PC-9 (cell line): Measurements from ENCODE around the gene SLC24A4. TPM values are rescaled to one million over a fixed set of nuclear protein-coding genes. Genes with fewer than 3 reads are reported as not detected.
"Not testable (repeated sequence)": the region's sequence is repeated elsewhere in the genome, so short reads cannot be mapped to it uniquely, and the experiment has no call there.

Source experiments
- BruUV-seq: library from RNA; stranded (reverse); fragments of 400-500 nt; replicated peaks from 2 replicates; lab custom pipeline; 2021; lab: Mats Ljungman, UMichigan
- CTCF ChIA-PET: fragments of 300-600 bp; sonication (Branson Sonifier 250); formaldehyde crosslinking; loops from one replicate; lab custom pipeline; 2022; ENCODE audit warnings: antibody characterized with exemption; lab: Charles Lee
- POLR2A ChIA-PET: fragments of 300-600 bp; sonication (Branson Sonifier 250); formaldehyde crosslinking; loops from one replicate; lab custom pipeline; 2022; ENCODE audit warnings: antibody characterized with exemption; ENCODE audit not compliant: unreplicated experiment; lab: Charles Lee
- DNase-seq, 2 experiments: peaks; one replicate each; pipeline versions ENCODE4 v3.0.0 to v3.0.0-alpha.2; 2015 to 2022; ENCODE audit warnings: mixed read lengths in 1 of 2
- H2AFZ ChIP-seq: fragments of 200-600 bp; sonication (generic); 2 replicates; pipeline ENCODE4 v1.8.1; 2017; ENCODE audit warnings: antibody characterized with exemption
- H3F3A ChIP-seq: fragments of 200-600 bp; sonication (generic); 2 replicates; pipeline ENCODE4 v1.8.1; 2017; ENCODE audit warnings: antibody characterized with exemption, mild to moderate bottlenecking, low read depth; ENCODE audit not compliant: insufficient read depth
- H3K27ac ChIP-seq: fragments of 200-600 bp; sonication (generic); 2 replicates; pipeline ENCODE4 v1.6.1; 2016; ENCODE audit warnings: mixed run types
- H3K27me3 ChIP-seq: fragments of 200-600 bp; sonication (generic); 2 replicates; pipeline ENCODE4 v1.6.1; 2016; ENCODE audit warnings: low read depth, mixed run types; ENCODE audit not compliant: insufficient read depth
- H3K36me3 ChIP-seq: fragments of 200-600 bp; sonication (generic); 2 replicates; pipeline ENCODE4 v1.6.1; 2016; ENCODE audit warnings: low read depth, mixed run types
- H3K4me1 ChIP-seq: fragments of 200-600 bp; sonication (generic); replicated peaks from 2 replicates; pipeline ENCODE4 v1.6.1; 2016; ENCODE audit warnings: mixed run types; ENCODE audit not compliant: insufficient read depth
- H3K4me2 ChIP-seq: fragments of 200-600 bp; sonication (generic); 2 replicates; pipeline ENCODE4 v1.6.1; 2017; ENCODE audit warnings: mixed run types
- H3K4me3 ChIP-seq: fragments of 200-600 bp; sonication (generic); 2 replicates; pipeline ENCODE4 v1.6.1; 2016; ENCODE audit warnings: mixed run types
- H3K79me2 ChIP-seq: fragments of 200-600 bp; sonication (generic); 2 replicates; pipeline ENCODE4 v1.6.1; 2017; ENCODE audit warnings: low read depth, mixed run types
- H3K9me2 ChIP-seq: fragments of 200-600 bp; sonication (generic); 2 replicates; pipeline ENCODE4 v1.8.1; 2017; ENCODE audit warnings: mild to moderate bottlenecking; ENCODE audit not compliant: insufficient read depth
- H3K9me3 ChIP-seq: fragments of 200-600 bp; sonication (generic); 2 replicates; pipeline ENCODE4 v1.8.1; 2016; ENCODE audit warnings: low read depth; ENCODE audit not compliant: insufficient read depth
- H4K20me1 ChIP-seq: fragments of 200-600 bp; sonication (generic); 2 replicates; pipeline ENCODE4 v1.8.1; 2017; ENCODE audit not compliant: insufficient read depth
- EZH2 ChIP-seq: fragments of 200-600 bp; sonication (generic); IDR thresholded peaks from 2 replicates; pipeline ENCODE4 v1.8.0; 2017; ENCODE audit warnings: antibody characterized with exemption, low read depth
- intact Hi-C: fragments of 100-400 bp; cut with micrococcal nuclease; formaldehyde crosslinking; loops from one replicate; pipeline ENCODE4 v1.10.0; 2022; ENCODE audit not compliant: unreplicated experiment
- total RNA-seq: library from RNA; stranded (reverse); gene quantifications from 2 replicates; pipeline ENCODE4 v1.2.3, GENCODE V29; 2021
- TF ChIP-seq, protein P1 (sequence below): fragments of 200-600 bp; sonication (generic); conservative IDR thresholded peaks from 2 replicates; pipeline ENCODE4 v1.6.1; 2017; ENCODE audit warnings: mixed run types, antibody characterized with exemption, mild to moderate bottlenecking, moderate library complexity

The SLC24A4 gene
- total RNA-seq, 1 experiment from 2014 or later, result not detected

DNA sequence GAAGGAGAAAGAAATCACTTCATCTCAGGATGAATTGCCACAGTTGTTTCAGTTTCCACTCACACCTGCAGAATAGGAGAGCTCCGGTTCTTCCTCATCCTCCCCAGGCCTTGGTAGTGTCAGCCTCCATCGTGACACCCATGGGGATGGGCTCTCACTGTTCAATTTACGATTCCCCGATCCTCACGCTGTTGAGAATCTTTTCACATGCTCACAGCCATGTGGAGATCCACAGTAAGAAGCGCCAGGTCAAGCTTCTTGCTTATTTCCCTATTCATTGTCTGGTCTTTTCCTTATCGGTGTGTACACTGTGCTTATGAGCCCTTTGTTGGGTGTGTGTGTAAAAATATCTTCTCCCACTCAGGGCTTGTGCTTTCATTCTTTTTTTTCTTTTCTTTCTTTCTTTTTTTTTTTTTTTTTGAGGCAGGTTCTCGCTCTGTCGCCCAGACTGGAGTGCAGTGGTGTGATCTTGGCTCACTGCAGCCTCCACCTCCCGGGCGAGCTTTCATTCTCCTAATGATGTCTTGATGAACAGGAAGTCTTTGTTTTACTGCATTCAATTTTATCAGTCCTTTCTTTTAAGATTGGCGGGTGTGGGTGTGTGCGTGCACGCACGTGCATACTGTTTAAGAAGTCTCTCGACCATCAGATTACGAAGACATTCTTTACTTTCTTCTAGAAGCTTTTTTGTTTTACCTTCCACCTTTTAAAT is 212.1 kb downstream of the SLC24A4 start:
- no peak for DNase-seq
- no peak for TF ChIP-seq EZH2
- TF ChIP-seq, protein P1, sequence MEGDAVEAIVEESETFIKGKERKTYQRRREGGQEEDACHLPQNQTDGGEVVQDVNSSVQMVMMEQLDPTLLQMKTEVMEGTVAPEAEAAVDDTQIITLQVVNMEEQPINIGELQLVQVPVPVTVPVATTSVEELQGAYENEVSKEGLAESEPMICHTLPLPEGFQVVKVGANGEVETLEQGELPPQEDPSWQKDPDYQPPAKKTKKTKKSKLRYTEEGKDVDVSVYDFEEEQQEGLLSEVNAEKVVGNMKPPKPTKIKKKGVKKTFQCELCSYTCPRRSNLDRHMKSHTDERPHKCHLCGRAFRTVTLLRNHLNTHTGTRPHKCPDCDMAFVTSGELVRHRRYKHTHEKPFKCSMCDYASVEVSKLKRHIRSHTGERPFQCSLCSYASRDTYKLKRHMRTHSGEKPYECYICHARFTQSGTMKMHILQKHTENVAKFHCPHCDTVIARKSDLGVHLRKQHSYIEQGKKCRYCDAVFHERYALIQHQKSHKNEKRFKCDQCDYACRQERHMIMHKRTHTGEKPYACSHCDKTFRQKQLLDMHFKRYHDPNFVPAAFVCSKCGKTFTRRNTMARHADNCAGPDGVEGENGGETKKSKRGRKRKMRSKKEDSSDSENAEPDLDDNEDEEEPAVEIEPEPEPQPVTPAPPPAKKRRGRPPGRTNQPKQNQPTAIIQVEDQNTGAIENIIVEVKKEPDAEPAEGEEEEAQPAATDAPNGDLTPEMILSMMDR, result no peak
- Histone ChIP-seq H3F3A (peaks cover 6% of the 10 kb centered on the region), H3K4me1 (peaks cover 14% of the 10 kb centered on the region), H3K9me3 (no peaks in the 10 kb centered on the region), H3K27ac (no peak overlapping the region), H3K4me2 (no peak overlapping the region), H3K27me3 (no peaks in the 10 kb centered on the region), H3K36me3 (no peaks in the 10 kb centered on the region), H3K79me2 (peaks cover 70% of the 10 kb centered on the region), H4K20me1 (no peaks in the 10 kb centered on the region; the same call in 1 of the 2 replicates), H3K9me2 (no peaks in the 10 kb centered on the region), H3K4me3 (no peak overlapping the region), H2AFZ (no peak overlapping the region)
- POLR2A ChIA-PET, result no interaction called here
- CTCF ChIA-PET, result no interaction called here
- BruUV-seq, result no TSS peak
- intact Hi-C loops, result no loop called here

DNA sequence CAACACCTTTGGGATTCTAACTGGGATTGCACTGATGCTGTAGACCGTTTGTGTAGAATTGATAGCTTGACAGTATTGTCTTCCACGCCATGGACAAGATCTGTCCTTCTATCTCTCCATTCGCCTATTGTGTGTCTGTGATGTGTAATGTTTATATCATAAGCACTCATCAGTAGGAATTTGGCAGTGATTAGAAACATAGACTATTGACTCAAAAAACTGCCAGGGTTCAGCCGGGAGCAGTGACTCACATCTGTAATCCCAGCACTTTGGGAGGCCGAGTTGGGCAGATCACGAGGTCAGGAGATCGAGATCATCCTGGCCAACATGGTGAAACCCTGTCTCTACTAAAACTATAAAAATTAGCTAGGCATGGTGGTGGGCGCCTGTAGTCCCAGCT is 213.3 kb downstream of the SLC24A4 start:
- H4K20me1 ChIP-seq, H3K4me2 ChIP-seq, H3K36me3 ChIP-seq, H3K9me2 ChIP-seq, CTCF ChIA-PET, H3K9me3 ChIP-seq, H3K27me3 ChIP-seq, intact Hi-C loops, DNase-seq, BruUV-seq, POLR2A ChIA-PET, H3K4me3 ChIP-seq, H2AFZ ChIP-seq, H3K27ac ChIP-seq: not testable (repeated sequence)
- peaks cover 16% of the 10 kb centered on the region for H3F3A ChIP-seq
- H3K79me2 ChIP-seq, result peaks cover 68% of the 10 kb centered on the region
- peaks cover 24% of the 10 kb centered on the region for H3K4me1 ChIP-seq

DNA sequence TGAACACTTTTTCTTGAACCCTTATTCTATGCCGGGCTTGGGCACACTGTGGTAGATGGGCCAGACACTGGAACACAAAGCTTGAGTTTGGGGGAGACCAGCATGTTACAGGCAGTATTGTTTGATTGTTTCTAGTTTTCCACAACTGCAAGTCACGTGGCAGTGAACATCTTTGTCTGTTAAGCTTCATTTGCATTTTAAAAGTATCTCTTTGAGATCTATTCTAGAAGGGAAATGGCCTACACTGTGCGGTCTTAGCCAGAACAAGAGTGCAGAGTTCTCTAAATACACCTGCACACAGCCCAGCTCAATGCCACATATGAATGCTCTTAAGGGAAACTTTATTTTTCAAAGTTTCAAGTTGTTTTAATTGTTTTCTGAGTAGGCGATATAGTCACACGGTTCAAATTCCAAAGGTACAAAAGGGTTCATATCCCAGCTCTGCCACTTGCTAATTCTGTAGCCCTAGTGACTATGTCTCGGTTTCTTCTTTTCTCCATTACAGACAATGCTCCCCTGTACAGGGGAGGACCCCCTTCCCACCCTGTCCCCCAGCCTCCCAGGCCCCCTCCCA is 215.5 kb downstream of the SLC24A4 start:
- ChIA-PET POLR2A (no interaction called here), CTCF (no interaction called here)
- H3F3A ChIP-seq, result peaks cover 19% of the 10 kb centered on the region
- peaks cover 79% of the 10 kb centered on the region for H3K79me2 ChIP-seq
- H4K20me1 ChIP-seq, result no peaks in the 10 kb centered on the region; the same call in 1 of the 2 replicates
- intact Hi-C loops, result no loop called here
- no peak overlapping the region for H2AFZ ChIP-seq
- H3K9me2 ChIP-seq, result no peaks in the 10 kb centered on the region
- H3K27ac ChIP-seq, result no peak overlapping the region
- peaks cover 25% of the 10 kb centered on the region for H3K4me1 ChIP-seq
- H3K36me3 ChIP-seq, result no peaks in the 10 kb centered on the region
- no peaks in the 10 kb centered on the region for H3K9me3 ChIP-seq
- no TSS peak for BruUV-seq
- no peaks in the 10 kb centered on the region for H3K27me3 ChIP-seq
- no peak for TF ChIP-seq EZH2
- TF ChIP-seq, protein P1, result no peak
- H3K4me2 ChIP-seq, result no peak overlapping the region
- DNase-seq, result no peak
- no peak overlapping the region for H3K4me3 ChIP-seq
